ENCODE results near the gene INTS2. TPM values are rescaled to one million over a fixed set of nuclear protein-coding genes. Genes with fewer than 3 reads are reported as not detected.
"Not testable (repeated sequence)": the region's sequence is repeated elsewhere in the genome, so short reads cannot be mapped to it uniquely, and the experiment has no call there.

The INTS2 gene
- total and polyA plus RNA-seq, 10 donors: 2.1 to 20.0 (median 15.3) TPM

DNA sequence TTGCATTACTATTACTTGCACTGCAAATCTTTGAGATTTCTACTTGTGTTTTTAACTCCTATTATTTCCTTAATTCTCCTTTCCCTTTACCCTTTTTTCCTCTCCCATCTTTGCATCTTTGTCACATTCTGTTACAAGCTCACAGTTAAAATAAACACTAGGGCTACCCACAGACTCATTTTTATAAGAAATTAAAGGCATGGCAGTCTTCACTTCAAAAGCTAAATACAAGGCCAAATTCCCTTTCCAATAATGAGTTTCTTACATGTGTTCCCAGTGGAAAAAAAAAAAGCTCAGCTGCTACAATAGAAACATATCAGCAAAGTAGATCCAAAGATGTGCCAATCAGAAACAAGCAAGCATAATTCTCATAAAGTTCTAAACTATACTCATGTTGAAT lies 60.7 kb downstream of the INTS2 start:
- Histone ChIP-seq H3K36me3 (peaks cover 0 to 62% (median 34%) of the 10 kb centered on the region in 6 donors), H3K9me3 (no peaks in the 10 kb centered on the region), H3K4me3 (no peak overlapping the region), H3K4me1 (peaks cover 5 to 19% (median 16%) of the 10 kb centered on the region in 6 donors), H3K27ac (no peak overlapping the region), H3K27me3 (replicated peaks in 1 of 7) (no peaks in the 10 kb centered on the region)
- TF ChIP-seq POLR2A (IDR thresholded peaks at IDR 0.05): no peak
- TF ChIP-seq, protein P1, sequence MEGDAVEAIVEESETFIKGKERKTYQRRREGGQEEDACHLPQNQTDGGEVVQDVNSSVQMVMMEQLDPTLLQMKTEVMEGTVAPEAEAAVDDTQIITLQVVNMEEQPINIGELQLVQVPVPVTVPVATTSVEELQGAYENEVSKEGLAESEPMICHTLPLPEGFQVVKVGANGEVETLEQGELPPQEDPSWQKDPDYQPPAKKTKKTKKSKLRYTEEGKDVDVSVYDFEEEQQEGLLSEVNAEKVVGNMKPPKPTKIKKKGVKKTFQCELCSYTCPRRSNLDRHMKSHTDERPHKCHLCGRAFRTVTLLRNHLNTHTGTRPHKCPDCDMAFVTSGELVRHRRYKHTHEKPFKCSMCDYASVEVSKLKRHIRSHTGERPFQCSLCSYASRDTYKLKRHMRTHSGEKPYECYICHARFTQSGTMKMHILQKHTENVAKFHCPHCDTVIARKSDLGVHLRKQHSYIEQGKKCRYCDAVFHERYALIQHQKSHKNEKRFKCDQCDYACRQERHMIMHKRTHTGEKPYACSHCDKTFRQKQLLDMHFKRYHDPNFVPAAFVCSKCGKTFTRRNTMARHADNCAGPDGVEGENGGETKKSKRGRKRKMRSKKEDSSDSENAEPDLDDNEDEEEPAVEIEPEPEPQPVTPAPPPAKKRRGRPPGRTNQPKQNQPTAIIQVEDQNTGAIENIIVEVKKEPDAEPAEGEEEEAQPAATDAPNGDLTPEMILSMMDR (IDR thresholded peaks at IDR 0.05 in 8 of 11, conservative IDR thresholded peaks at IDR 0.05 in 3 of 11): no peak
- no peak for TF ChIP-seq POLR2AphosphoS5 (IDR thresholded peaks at IDR 0.05)
- no peak for DNase-seq
- intact Hi-C loops (cut with DNase I; ENCODE audit: low total_unique reads): no loop called here

DNA sequence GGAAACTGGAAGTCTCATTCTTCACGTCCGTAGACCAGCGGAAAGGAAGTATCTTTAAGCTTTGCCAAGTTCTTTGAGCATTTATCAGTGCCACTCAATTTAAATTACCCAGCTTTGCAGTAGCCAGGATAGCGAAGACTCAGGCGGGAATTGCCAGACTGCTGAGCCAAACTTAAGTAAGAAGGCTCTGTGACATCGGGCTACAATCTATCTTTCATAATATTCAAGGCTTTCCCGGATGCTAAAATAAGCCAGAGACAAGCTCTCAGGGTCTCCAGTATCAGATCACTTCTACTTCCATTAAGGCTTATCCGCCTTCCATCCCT lies 64.0 kb downstream of the INTS2 start:
- Histone ChIP-seq H3K27me3 (replicated peaks in 1 of 7) (no peaks in the 10 kb centered on the region), H3K9me3 (no peaks in the 10 kb centered on the region), H3K4me3 (peak overlapping the region; percentile 58 to 91 (median 66)), H3K27ac (peak overlapping the region; percentile 23 to 84 (median 77)), H3K4me1 (peaks cover 5 to 27% (median 16%) of the 10 kb centered on the region in 6 donors), H3K36me3 (peaks cover 0 to 29% (median 11%) of the 10 kb centered on the region in 6 donors)
- 3 to 5% (median 4%) methylated on average over 8 of the region's 8 CpGs for WGBS, 5 donors
- intact Hi-C loops (cut with DNase I; ENCODE audit: low total_unique reads): no loop called here
- no peak for TF ChIP-seq POLR2A (IDR thresholded peaks at IDR 0.05)
- TF ChIP-seq, protein P1 (IDR thresholded peaks at IDR 0.05 in 8 of 11, conservative IDR thresholded peaks at IDR 0.05 in 3 of 11): no peak
- TF ChIP-seq POLR2AphosphoS5 (IDR thresholded peaks at IDR 0.05): no peak
- no peak for DNase-seq

DNA sequence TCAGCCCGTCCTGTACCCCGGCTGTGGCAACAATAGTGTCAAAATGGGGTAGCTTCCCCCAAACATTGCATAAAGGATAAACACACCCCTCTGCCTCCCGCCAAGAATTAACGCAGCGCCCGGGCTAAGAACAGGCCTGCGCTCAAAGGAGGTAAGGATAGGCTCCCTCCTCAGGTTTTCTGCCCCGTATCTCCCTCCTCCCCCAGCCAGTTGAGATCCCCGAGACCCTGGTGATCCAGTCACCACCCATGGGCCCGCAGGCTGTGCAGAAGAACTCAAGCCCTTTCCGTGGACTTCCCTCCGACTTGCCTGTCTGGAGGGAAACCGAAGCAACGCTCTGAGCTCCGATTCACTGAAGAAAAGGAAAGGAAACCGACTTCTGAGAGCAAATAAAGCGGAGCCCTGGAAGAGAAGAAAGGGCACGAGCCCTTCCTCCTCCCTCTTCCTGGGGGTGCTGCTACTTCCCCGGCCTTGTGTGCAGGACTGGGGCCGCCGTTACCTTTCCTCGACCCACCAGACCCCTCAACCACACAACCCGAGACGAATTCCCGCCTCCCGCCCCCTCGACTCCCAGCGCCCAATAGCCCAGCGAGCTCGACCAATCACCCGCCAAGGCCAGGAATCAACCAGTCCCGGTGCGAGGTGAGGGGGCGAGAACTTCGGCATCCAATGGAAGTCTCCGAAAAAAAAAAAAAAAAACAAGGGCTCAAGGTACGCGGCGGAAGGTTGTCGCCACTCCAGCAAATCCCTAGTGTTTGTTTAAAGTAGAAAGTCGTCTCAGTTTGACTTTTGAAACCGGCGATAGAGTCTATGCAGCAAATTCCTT lies 64.6 kb downstream of the INTS2 start, which contains the start of gene BRIP1:
Gene BRIP1, minus strand, starts transcription at position 554 of the 826 bp plus-strand sequence. CDS start 1,989 bp downstream, outside the sequence.
- DNase-seq: peak; percentile 95
- 0 to 1% (median 0%) methylated on average over 43 of the region's 43 CpGs for WGBS, 5 donors
- peaks cover 5 to 27% (median 16%) of the 10 kb centered on the region in 6 donors for H3K4me1 ChIP-seq
- H3K9me3 ChIP-seq: no peaks in the 10 kb centered on the region
- H3K36me3 ChIP-seq: peaks cover 0 to 23% (median 6%) of the 10 kb centered on the region in 6 donors
- intact Hi-C loops (cut with DNase I; ENCODE audit: low total_unique reads): no loop called here
- TF ChIP-seq POLR2AphosphoS5 (IDR thresholded peaks at IDR 0.05): peak; percentile 31 to 70 (median 62)
- TF ChIP-seq POLR2A (IDR thresholded peaks at IDR 0.05): no peak
- H3K4me3 ChIP-seq: peak within 1 kb of the TSS; percentile 58 to 91 (median 66)
- peak within 1 kb of the TSS; percentile 67 to 84 (median 77) for H3K27ac ChIP-seq
- no peaks in the 10 kb centered on the region for H3K27me3 ChIP-seq (replicated peaks in 1 of 7)

DNA sequence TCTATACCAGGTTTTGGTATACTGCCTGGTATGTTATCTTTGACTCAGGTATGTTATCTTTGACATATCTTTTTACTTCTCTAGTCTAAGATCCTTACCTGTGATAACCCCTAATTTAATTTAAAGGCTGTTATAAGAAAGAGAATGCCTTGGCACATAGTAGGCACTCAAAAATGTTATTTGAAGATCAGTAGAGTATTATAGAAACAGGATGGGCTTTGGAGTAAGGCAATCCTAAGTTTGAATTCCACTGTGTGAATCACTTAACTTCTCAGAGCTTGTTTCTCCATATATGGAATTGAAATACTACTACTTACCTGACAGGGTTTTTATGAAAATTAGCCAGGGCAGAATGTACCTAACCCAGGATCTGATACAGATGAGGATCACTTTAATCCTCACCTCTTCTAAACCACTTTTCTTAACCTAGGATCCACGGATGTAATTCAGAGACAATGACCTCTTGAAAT lies 65.6 kb downstream of the INTS2 start:
- peaks cover 5 to 27% (median 16%) of the 10 kb centered on the region in 6 donors for H3K4me1 ChIP-seq
- 34 to 51% (median 40%) methylated on average over 1 of the region's 1 CpG for WGBS, 5 donors
- peak overlapping the region in 1 of 8 donors; percentile 66 for H3K4me3 ChIP-seq
- H3K9me3 ChIP-seq: no peaks in the 10 kb centered on the region
- intact Hi-C loops (cut with DNase I; ENCODE audit: low total_unique reads): no loop called here
- peaks cover 0 to 13% (median 1%) of the 10 kb centered on the region in 6 donors for H3K36me3 ChIP-seq
- H3K27ac ChIP-seq: no peak overlapping the region
- DNase-seq: no peak
- H3K27me3 ChIP-seq (replicated peaks in 1 of 7): no peaks in the 10 kb centered on the region
- TF ChIP-seq, protein P1 (IDR thresholded peaks at IDR 0.05 in 8 of 11, conservative IDR thresholded peaks at IDR 0.05 in 3 of 11): no peak
- TF ChIP-seq POLR2A (IDR thresholded peaks at IDR 0.05) (no peak), POLR2AphosphoS5 (IDR thresholded peaks at IDR 0.05) (no peak)

DNA sequence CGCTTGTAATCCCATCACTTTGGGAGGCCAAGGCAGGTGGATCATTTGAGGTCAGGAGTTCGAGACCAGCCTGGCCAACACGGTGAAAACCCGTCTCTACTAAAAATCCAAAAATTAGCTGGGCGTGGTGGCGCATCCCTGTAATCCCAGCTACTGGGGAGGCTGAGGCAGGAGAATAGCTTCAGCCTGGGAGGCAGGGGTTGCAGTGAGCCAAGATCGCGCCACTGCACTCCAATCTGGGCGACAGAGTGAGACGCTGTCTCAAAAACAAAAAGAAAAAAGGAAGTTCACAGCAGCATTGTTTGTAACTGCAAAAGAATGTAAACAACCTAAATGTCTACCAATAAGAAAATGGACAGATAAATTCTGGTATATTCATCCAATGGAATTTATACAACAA lies 67.4 kb downstream of the INTS2 start:
- peaks cover 5 to 27% (median 16%) of the 10 kb centered on the region in 6 donors for H3K4me1 ChIP-seq
- intact Hi-C loops (cut with DNase I; ENCODE audit: low total_unique reads); H3K36me3 ChIP-seq; DNase-seq; H3K27ac ChIP-seq; H3K9me3 ChIP-seq; H3K27me3 ChIP-seq (replicated peaks in 1 of 7); H3K4me3 ChIP-seq: not testable (repeated sequence)
- WGBS, 5 donors: 89 to 96% (median 93%) methylated on average over 10 of the region's 10 CpGs

Measured in spleen (tissue), 11 donors.